GM12891 (cell line): ENCODE measurements around the gene ZDHHC1.
A peak's percentile ranks its signal among the peaks of the same experiment; 100 is the strongest.

Source experiments
- DNase-seq: peaks from one replicate; pipeline ENCODE4 v3.0.0; 2011; ENCODE audit warnings: low spot score; ENCODE audit not compliant: insufficient read length
- FAIRE-seq: peaks from 2 replicates; lab custom pipeline; 2011; peaks lifted over from hg19 to GRCh38; lab: Jason Lieb, UNC
- PAX5 ChIP-seq: IDR thresholded peaks from 2 replicates; pipeline ENCODE4 v1.6.1; 2011; ENCODE audit warnings: low read length, moderate library complexity, mild to moderate bottlenecking; ENCODE audit not compliant: insufficient read depth, severe bottlenecking
- POLR2A ChIP-seq: IDR thresholded peaks from 2 replicates; pipeline ENCODE4 v1.6.1; 2011; ENCODE audit warnings: low read depth, low read length, control low read depth
- POLR2AphosphoS5 ChIP-seq: IDR thresholded peaks from 2 replicates; pipeline ENCODE4 v1.6.1; 2011; ENCODE audit warnings: low read depth, low read length, control low read depth
- POU2F2 ChIP-seq: IDR thresholded peaks from 2 replicates; pipeline ENCODE4 v1.6.1; 2011; ENCODE audit warnings: low read depth, mild to moderate bottlenecking, control low read depth, low read length, moderate library complexity
- SPI1 ChIP-seq: IDR thresholded peaks from 2 replicates; pipeline ENCODE4 v1.6.1; 2011; ENCODE audit warnings: low read depth, low read length, control low read depth
- TAF1 ChIP-seq: IDR thresholded peaks from 2 replicates; pipeline ENCODE4 v1.6.1; 2011; ENCODE audit warnings: low read depth, low read length, control low read depth

The ZDHHC1 gene

DNA sequence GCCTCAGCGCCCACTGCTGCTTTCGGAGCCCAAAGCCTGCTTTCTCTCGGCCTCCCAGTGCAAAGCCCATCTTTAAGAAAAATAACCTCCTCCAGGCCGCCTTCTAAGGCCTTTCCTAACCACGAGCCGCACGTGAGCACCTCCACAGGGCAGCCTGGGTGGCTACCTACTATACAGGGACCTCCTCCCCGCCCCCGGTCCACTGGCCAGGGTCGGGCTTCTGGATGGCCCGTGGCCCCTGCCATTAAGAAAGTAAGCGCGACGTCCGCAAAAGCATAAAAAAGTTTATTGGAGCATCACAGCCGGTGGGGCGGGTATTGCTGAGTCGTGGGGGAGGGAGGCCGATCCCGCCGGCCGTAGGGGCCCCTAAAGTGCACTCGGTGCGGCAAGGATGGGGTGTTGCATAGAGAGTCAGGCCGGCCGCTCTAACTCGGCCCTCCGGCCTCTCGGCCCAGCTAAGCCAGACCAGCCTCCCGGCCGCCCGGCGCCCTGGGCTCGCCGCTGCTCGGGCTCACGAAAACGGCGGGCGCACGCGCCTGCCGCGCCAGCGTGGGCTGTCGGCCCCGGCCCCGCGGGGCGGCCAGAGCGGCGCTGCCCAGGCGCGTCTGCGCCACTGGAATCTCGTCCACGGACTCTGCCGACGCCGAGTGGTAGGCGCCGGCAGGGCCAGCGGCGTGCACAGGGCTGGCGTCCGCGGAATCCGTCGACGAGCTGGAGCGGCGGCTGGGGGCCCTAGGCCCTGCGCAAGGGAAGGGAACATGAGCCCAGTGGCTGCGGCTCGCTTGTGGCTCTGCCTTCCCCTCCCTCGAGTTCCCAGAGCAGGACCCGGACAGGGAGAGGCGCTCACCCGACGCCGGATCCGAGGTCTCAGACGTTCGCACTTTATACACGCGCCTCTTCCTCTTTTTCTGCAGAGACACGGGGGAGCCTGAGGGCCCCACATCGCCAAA, 21.8 kb downstream of the ZDHHC1 start:
- FAIRE-seq, result no peak
- DNase-seq, result no peak
- TF ChIP-seq SPI1 (peak; percentile 58; the same call in 1 of the 2 replicates), POU2F2 (no peak)

DNA sequence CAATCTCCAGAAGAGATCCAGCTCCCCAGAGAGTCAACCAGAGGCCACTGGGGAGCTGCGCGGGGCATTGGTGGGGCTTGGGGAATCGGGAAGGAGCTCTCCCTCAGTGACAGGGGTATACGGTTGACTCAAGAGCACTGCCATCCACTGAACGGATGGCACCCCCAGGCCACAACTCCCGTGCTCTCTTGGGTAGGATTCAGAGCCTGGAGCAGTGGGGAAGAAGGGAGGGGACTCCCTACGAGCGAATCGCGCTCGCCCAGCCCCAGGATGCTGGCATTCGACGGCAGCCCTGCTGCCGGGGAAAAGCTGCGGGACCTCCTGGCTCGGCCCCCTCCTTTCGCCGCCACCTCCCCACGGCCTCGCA, 22.5 kb downstream of the ZDHHC1 start:
- DNase-seq (no peak), FAIRE-seq (no peak)

DNA sequence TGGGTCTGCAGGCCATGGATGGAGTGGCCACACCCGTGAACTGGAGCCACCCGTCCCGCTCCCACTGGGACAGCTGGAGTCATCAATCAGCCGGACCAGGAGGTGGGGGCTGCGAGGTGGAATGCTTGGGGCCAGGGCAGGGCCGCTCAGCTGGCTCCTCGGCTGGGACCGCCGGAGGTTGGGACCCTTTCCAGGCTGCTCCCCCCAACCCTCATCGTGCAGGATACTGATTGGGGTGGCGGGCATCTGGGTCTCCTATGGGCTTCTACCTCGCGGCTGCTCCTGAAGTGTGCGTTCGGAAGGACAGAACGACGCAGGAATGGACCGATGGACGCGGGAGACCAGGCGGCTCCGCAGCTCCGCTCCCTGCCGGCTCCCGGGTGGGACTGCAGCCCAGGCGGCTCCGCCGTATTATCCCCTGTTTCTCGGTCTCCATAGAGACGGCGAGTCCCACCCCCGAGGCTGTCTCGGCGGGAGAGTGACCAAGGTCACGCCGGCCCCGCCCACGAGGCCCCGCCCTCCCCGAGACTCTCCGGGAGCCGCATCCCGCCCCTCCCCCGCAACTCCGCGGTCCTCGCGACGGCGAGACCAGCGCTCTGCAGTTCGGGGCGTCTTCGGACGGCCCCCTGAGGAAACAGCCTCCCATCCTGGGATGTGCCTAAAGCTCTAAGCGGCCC, 23.0 kb downstream of the ZDHHC1 start, which contains the start of gene TPPP3:
Gene TPPP3, minus strand, starts transcription at position 388 of the 677 bp plus-strand sequence. CDS start 2,387 bp downstream, outside the sequence.
- DNase-seq, result no peak

More for the DNA sequence above, 22.5 kb downstream of the ZDHHC1 start:
- TF ChIP-seq TAF1 (no peak), PAX5 (no peak), POLR2AphosphoS5 (no peak)

DNA sequence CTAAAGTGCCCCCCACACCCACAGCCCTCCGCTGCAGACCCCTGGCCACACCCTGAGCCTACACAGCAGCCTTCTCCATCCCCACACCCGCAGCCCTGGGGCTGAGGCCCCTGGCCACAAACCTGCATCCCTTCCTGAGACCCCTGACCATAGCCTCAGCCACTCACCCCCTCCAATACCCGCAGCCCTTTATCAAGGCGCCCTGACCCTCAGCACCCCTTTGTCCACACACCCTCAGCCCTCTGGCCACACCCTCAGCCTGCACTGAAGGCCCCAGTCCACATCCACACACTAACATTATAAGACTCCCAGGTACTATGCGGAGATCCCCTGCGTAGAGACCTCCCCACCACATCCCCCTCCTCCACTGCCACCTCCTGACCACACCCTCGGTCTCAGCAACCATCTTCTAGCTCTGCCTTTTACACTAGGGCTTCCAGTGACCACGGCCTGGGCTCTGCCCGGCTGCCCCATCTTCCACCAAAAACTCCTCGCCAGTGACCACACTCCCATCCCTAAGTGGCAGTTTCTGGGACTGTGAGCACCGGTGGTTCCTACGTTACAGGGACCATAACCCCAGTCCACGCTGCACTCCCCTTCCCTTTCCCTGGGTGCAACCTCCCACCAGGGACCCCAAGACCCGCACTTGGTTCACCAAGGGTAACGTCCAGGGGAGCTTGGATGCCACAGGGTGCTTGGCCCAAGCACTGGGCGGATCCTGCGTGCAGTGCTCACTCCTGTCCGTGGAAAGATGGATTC, 23.8 kb downstream of the ZDHHC1 start:
- FAIRE-seq (no peak), DNase-seq (no peak)
- TF ChIP-seq TAF1 (no peak), SPI1 (no peak), POLR2A (no peak), POU2F2 (no peak), PAX5 (no peak), POLR2AphosphoS5 (no peak)

More for the DNA sequence above, 23.0 kb downstream of the ZDHHC1 start, which contains the start of gene TPPP3:
- TF ChIP-seq SPI1 (no peak), POU2F2 (no peak), POLR2AphosphoS5 (no peak), POLR2A (no peak)
- FAIRE-seq, result no peak

DNA sequence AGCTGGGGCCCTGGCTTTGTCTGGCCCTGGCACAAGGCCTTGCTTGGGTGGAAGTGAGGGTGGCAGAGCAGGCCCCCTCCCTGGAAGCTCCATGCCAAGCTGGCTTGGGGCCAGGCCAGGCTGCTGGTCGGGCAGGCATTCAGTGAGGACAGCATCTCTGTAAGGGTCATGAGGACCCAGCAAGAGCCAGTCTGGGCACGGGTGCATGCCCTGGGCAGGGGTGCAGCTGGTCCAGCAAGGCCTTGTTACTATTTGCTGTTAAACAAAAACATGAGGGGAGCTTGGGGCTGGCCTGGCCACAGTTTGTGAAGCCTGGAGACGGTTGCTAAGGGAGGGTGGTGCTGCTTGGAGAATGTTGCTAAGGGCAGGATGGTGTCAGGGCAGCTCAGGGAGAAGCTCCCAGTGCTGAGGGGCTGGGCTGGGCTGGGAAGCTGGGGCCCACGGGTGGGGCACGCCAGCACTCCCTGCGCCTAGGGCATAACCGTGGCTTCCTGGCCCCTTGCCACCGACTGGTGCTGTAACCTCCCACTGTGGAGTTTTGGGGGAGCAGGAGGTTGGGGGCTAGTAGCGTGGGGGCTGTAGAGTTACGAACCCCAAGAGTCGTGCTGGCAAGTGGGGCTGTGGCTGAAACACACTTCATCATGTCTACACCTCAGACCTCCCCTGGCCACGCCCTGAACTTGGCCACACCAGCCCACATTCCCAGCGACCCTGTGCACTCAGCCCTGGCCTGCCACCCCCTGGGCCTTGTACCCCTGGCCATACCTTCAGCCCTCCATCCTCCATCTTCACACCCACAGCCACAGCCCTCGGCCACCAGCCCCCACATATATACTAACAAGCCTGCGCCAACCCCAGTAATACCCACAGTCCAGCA, 24.6 kb downstream of the ZDHHC1 start:
- TF ChIP-seq POU2F2 (no peak), POLR2A (no peak), TAF1 (no peak), PAX5 (no peak), POLR2AphosphoS5 (no peak), SPI1 (no peak)
- no peak for DNase-seq

DNA sequence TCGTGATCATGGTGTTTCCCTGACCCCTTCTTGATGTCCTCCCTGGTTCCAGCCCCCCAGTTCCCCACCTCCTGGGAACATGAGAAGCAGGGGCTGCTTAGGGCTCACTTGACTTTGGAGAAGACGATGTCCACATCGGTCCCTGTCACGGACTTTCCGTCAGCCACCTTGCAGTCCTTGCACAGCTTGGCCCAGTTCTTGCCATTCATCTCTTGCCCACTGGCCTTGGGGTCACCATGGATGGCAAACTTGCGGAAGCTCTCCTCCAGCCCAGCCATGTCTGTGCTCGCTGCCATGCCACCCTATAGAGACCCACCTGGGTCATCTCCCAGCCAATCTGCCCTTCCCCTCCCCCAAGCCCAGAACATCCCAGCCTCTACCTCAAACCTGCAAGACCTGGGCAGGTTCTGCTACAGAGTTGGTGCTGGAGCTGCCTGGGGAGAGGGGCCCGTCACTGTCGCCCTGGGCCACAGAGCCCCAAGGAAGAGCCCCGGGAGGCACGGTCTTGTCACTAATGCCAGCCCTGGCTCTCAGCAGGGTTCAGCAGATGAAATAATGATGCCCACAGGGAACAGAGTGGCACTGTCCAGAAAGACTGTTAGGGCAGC, 25.4 kb downstream of the ZDHHC1 start:
- no peak for FAIRE-seq
- DNase-seq, result no peak
- TF ChIP-seq TAF1 (no peak), SPI1 (no peak), POLR2A (no peak), POU2F2 (no peak), PAX5 (no peak), POLR2AphosphoS5 (no peak)

More for the DNA sequence above, 24.6 kb downstream of the ZDHHC1 start:
- FAIRE-seq, result no peak

DNA sequence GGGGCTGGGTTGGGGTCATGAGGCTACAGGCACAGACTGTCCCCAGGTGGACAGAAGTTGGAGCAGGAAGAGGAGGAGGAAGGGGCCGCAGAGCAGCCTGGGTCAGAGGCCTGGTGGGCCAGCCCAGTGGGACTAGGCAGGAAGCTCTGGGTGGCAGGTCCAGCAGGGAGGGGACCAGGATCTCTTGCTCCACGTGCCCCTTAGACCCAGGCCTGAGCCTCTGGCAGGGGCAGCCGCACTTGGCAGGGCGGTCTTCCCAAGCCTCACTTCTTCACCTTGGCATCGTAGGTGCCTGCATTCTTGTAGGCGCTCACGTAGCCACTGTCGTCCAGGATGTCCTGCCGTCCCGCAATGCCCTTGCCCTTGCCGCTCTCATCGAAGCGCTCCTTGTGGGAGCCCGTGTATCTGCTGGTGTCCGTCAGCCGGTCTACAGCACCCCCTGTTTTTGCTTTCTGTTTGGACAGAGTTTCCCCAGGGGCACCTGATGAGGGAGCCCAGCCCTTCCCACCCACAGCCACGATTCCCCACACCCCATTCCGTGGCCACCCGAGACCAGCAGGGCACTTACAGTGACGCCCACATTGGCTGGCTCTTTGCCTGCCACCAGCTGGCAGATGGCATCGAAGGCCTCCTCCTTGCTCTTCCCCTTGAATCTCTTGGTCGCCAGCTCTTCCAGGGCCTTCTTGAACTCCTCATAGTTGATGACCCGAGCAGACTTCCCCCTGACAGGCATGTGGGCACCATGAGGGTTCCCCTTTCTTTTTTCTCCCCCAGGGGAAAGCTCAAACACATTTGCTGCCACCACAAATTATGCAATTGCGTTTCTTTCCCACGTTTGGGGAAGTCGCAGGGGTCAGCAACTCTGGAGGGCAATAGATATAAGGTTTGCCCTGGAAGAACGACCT, 26.1 kb downstream of the ZDHHC1 start:
- DNase-seq, result no peak
- no peak for FAIRE-seq
- TF ChIP-seq POU2F2 (no peak), SPI1 (no peak), PAX5 (no peak), TAF1 (no peak), POLR2AphosphoS5 (no peak), POLR2A (no peak)

DNA sequence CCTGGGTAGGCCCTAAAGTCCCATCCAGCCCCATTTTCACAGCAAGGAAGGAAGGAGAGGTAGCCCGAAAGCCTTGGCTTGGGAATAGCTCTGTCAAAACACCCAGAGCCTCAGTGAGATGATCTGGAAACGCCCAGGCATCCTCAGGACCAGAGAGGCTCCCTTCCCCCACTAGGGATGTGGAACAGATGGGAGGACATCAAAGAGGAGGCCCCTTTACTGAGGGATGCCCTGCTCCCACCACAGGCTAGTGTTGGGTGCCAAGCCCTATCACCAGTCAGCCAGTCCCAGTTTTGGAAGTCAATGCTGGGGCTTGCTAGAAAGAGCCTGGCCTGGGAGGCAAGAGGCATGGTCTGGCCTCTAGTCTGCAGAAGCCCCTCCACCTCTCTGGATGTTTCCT, 27.7 kb downstream of the ZDHHC1 start:
- TF ChIP-seq TAF1 (no peak), PAX5 (no peak), POU2F2 (no peak), POLR2A (no peak), POLR2AphosphoS5 (no peak), SPI1 (no peak)
- DNase-seq (no peak), FAIRE-seq (no peak)
